Spleen (tissue), 7 donors: ENCODE results near the gene RNH1.

Experiments
- CTCF ChIP-seq, 11 experiments: fragments of 200-600 bp in 7 of 11; fragments of 450-650 bp in 4 of 11; sonication (generic) in 4 of 11; IDR thresholded peaks in 8 of 11; conservative IDR thresholded peaks in 3 of 11; 1 replicate in 7 of 11; 2 replicates in 4 of 11; pipeline versions ENCODE4 v1.4.0 to v1.8.0; 2016 to 2021; ENCODE audit warnings: antibody characterized with exemption in 11 of 11, inconsistent platforms in 4 of 11, mild to moderate bottlenecking in 1 of 11
- POLR2A ChIP-seq, 3 donors: fragments of 450-650 bp; IDR thresholded peaks; one replicate each; pipeline ENCODE4 v1.5.1; 2017; ENCODE audit warnings: antibody characterized with exemption in 3 of 3, mild to moderate bottlenecking in 1 of 3
- donor health status: DM: no; HTN: no; CAD: no; lungs with moderate emphysema.
- donor health status: DM: no; HTN: no; CAD: no.
- donor health status: DM: no; HTN: no; CAD: no.

GRCh38 chr11:553988-554340 lies 46.9 kb upstream of the RNH1 start:
- TF ChIP-seq CTCF (IDR thresholded peaks at IDR 0.05 in 8 of 11, conservative IDR thresholded peaks at IDR 0.05 in 3 of 11) (no peak), POLR2A (IDR thresholded peaks at IDR 0.05) (no peak)
